Lower leg skin (tissue), 4 donors: Measurements from ENCODE around the gene PPP1R13B. TPM values are rescaled to one million over a fixed set of nuclear protein-coding genes. Genes with fewer than 3 reads are reported as not detected.

ENCODE experiments used
- DNase-seq, 2 donors: peaks; one replicate each; pipeline ENCODE4 v3.0.0-alpha.2; 2019; ENCODE audit warnings: low spot score in 2 of 2
- H3K4me3 ChIP-seq: fragments of 200-600 bp; sonication (generic); 2 replicates; pipeline ENCODE4 v1.5.1; 2017; ENCODE audit warnings: mild to moderate bottlenecking, low read depth; ENCODE audit not compliant: poor library complexity, severe bottlenecking
- POLR2A ChIP-seq, 2 donors: fragments of 450-650 bp; IDR thresholded peaks; one replicate each; pipeline ENCODE4 v1.6.1; 2016 to 2017; ENCODE audit warnings: antibody characterized with exemption in 2 of 2, mild to moderate bottlenecking in 1 of 2, moderate library complexity in 1 of 2
- WGBS, 2 donors: methylation state at CpG; one replicate each; pipeline ENCODE4 v1.1.5; 2018; 5-methylcytosine and 5-hydroxymethylcytosine counted together
- intact Hi-C: fragments of 100-400 bp; cut with DNase I; formaldehyde crosslinking; loops from one replicate; pipeline ENCODE4 v1.15.0; 2023; ENCODE audit warnings: low total_unique reads
- total RNA-seq, 4 donors: library from RNA; depleted of rRNA; stranded (reverse); fragments of >200 nt; gene quantifications; one replicate each; pipeline ENCODE4 v1.1.0, GENCODE V29; 2016
- TF ChIP-seq, protein P1 (sequence below), 3 donors: fragments of 450-650 bp; IDR thresholded peaks; one replicate each; pipeline ENCODE4 v1.5.1; 2016; ENCODE audit warnings: antibody characterized with exemption in 3 of 3, mild to moderate bottlenecking in 3 of 3, moderate library complexity in 2 of 3

Gene PPP1R13B
- total RNA-seq, 4 donors from 2014 or later, result 28.9 to 55.8 (median 41.5) TPM

DNA sequence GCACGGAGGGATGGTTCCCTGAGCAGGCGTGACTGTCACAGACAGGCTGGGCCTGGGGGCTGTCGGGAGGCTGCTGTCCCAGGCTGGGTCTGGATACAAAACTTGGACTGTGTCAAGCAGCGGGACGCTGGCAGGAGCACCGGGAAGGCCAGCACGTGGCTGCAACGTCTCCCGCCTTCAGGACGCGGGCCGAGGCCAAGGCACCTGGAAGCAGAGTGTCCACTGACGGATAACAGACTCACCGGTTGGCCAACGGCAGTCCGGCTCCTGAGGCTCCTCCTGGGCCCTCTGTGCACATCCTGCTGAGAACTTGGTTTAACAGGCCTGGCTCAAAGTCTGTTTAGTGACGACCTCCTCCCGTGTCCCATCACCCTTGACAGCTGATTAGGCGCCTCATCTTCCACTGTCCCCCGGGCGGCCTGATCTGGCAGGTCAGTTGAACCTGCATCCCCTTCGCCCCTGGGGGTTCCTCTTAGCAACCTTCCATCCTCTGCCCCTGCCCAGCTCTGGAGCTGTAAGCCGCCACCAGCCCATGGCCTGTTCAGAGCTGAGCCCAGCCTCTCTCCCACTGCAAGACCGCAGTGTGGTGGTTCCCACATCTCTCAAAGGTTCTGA, 134.6 kb downstream of the PPP1R13B start:
- intact Hi-C loops, result no loop called here
- 53 to 65% methylated on average over 21 to 24 of the region's 24 CpGs for WGBS, 2 donors
- no peak overlapping the region for H3K4me3 ChIP-seq
- no peak for TF ChIP-seq POLR2A (IDR thresholded peaks at IDR 0.05)
- TF ChIP-seq, protein P1, sequence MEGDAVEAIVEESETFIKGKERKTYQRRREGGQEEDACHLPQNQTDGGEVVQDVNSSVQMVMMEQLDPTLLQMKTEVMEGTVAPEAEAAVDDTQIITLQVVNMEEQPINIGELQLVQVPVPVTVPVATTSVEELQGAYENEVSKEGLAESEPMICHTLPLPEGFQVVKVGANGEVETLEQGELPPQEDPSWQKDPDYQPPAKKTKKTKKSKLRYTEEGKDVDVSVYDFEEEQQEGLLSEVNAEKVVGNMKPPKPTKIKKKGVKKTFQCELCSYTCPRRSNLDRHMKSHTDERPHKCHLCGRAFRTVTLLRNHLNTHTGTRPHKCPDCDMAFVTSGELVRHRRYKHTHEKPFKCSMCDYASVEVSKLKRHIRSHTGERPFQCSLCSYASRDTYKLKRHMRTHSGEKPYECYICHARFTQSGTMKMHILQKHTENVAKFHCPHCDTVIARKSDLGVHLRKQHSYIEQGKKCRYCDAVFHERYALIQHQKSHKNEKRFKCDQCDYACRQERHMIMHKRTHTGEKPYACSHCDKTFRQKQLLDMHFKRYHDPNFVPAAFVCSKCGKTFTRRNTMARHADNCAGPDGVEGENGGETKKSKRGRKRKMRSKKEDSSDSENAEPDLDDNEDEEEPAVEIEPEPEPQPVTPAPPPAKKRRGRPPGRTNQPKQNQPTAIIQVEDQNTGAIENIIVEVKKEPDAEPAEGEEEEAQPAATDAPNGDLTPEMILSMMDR (IDR thresholded peaks at IDR 0.05), result no peak
- no peak for DNase-seq

DNA sequence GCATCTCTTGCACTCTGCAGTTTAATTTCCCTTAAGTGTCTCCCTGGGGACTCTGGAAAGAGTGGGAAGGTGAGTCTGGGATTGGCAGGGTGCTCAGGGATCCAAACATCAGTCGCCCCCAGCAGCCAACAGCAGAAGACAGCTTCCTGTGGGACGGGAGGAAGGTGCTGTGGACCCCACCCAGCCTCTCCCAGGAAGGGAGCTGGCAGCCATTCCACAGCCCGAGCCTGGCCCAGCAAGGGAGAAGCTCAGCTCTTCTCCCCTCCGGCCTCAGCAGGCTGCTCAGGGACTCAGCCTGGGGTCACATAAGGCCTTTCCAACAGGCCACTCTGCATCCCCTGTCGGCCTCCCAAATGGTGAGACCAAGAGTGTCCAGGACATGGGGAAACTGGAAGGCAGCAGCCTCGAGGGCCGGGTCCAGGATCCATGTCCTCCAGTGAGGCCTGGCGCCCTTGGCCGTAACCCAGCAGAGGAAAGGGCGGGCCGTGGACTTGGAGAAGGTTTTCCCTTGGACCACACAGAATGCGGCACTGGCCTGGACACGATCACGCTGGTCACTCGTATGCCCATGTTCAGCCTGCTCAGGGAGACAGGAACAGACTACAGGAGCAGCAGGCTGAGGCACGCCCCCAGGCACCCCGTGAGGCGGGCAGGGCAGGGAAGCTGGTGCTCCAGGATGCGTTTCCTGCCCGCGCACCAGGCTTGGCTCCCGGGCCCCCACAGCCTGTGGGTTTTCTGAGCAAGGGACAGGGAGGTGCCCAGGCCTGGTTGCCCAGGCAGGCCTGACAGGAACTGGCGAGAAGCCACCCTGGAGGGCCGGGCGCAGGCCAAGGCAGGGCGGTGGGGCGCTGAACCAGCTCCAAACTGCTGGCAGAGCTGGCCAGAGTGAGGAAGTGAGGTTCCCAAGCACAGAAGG, 135.6 kb downstream of the PPP1R13B start:
- no peak for TF ChIP-seq POLR2A (IDR thresholded peaks at IDR 0.05)
- TF ChIP-seq, protein P1 (IDR thresholded peaks at IDR 0.05), result no peak
- H3K4me3 ChIP-seq, result no peak overlapping the region
- intact Hi-C loops, result no loop called here
- no peak for DNase-seq
- WGBS, 2 donors, result 25% methylated on average over 9 to 23 of the region's 27 CpGs

DNA sequence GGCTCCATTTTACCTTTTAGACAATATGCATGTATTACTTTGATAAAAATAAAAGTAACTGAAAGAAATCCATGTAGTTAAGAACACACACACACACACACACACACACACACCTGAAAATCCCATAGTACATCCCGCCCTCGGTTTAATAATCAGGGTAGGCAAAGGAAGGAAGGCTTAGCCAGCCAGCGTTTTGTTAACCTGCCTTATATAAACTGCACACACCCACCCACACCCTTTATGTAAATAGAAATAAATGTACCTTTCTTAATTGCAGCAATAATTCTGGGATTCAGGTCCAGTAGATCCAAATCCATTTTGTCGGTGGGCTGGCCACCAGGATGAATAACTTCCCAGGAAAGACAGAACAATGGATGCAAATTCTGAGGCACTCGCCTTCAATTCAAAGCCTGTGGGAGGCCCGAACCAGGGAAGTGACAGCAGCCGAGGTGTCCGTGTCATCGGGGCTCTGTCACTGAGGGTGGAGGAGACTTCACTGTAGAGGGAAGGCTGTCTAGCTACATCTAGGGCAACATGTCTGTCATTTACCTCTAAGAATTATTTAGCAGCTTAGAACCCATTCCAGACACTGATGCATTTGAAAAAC, 136.5 kb downstream of the PPP1R13B start:
- TF ChIP-seq, protein P1 (IDR thresholded peaks at IDR 0.05), result no peak
- TF ChIP-seq POLR2A (IDR thresholded peaks at IDR 0.05), result no peak
- WGBS, 2 donors, result 41 to 50% methylated on average over 9 of the region's 9 CpGs
- intact Hi-C loops, result no loop called here
- no peak for DNase-seq
- no peak overlapping the region for H3K4me3 ChIP-seq

DNA sequence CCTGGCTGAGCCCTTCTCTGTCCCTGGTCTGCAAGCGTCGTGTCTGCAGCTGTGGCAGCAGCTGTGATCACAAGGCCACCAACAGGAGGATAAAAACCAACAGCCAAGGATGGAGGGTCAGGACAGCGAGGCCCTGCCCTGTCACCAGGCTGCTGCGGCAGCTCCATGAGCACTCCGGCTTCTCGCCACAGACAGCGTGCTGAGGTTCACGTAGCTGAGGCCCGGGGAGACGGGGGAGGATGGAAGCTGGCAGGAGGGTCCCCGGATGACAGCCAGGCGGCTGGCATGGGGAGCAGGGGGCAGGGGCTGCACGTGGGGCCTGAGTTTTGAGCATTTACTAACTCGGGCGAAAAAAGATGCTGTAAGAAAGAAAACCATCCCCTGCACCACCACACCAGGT, 137.6 kb downstream of the PPP1R13B start:
- DNase-seq, result no peak
- 70 to 82% methylated on average over 14 to 15 of the region's 15 CpGs for WGBS, 2 donors
- intact Hi-C loops, result loop anchor here (10.0 kb wide), 1 partner anchor 135 kb away; no protein-coding TSS in a partner anchor
- no peak overlapping the region for H3K4me3 ChIP-seq
- TF ChIP-seq POLR2A (IDR thresholded peaks at IDR 0.05), result no peak
- TF ChIP-seq, protein P1 (IDR thresholded peaks at IDR 0.05), result no peak

DNA sequence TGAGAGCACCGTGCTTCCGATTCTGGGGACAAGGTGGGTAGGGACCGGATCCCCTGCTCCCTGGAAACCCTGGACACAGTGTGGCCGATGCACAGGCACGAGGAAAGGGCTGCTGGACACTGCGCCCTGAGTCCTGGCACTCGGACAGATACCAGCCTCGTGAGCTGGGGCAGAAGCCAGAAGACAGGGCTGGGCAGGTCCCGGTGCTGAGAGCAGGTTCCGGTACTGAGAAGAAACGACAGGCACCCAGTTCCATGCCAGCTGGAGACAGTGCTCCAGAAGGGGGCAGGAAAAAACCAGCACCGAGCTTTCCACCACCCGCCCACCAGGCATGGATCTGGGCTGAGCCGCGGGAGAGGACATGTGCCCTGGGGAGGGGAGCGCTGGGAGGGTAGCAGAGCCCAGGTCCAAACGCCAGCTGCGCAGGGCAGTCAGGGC, 138.6 kb downstream of the PPP1R13B start:
- 39 to 43% methylated on average over 17 to 18 of the region's 18 CpGs for WGBS, 2 donors
- TF ChIP-seq, protein P1 (IDR thresholded peaks at IDR 0.05), result no peak
- TF ChIP-seq POLR2A (IDR thresholded peaks at IDR 0.05), result no peak
- no peak for DNase-seq
- no peak overlapping the region for H3K4me3 ChIP-seq
- intact Hi-C loops, result loop anchor here (10.0 kb wide), 1 partner anchor 134 kb away; no protein-coding TSS in a partner anchor
